NCI-H460 (cell line): ENCODE measurements around the gene COPS7A. TPM values are rescaled to one million over a fixed set of nuclear protein-coding genes. Genes with fewer than 3 reads are reported as not detected.

Source experiments
- DNase-seq: peaks from one replicate; pipeline ENCODE4 v3.0.0-alpha.2; 2016; ENCODE audit warnings: low read depth; ENCODE audit errors: extremely low read depth
- polyA plus RNA-seq: library from polyadenylated mRNA; depleted of rRNA; stranded (reverse); fragments of >200 nt; gene quantifications from 2 replicates; pipeline ENCODE4 v1.2.3, GENCODE V29; 2014; cell fraction: nucleus; rRNA removed
- total RNA-seq: library from RNA; depleted of rRNA; stranded (reverse); fragments of >200 nt; shearing (Covaris generic); gene quantifications from 2 replicates; pipeline ENCODE4 v1.2.3, GENCODE V29; 2014; rRNA removed

The COPS7A gene, protein sequence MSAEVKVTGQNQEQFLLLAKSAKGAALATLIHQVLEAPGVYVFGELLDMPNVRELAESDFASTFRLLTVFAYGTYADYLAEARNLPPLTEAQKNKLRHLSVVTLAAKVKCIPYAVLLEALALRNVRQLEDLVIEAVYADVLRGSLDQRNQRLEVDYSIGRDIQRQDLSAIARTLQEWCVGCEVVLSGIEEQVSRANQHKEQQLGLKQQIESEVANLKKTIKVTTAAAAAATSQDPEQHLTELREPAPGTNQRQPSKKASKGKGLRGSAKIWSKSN
- 75.2 and 77.1 TPM in 2 replicates for total RNA-seq
- polyA plus RNA-seq: 68.0 and 76.1 TPM in 2 replicates

DNA sequence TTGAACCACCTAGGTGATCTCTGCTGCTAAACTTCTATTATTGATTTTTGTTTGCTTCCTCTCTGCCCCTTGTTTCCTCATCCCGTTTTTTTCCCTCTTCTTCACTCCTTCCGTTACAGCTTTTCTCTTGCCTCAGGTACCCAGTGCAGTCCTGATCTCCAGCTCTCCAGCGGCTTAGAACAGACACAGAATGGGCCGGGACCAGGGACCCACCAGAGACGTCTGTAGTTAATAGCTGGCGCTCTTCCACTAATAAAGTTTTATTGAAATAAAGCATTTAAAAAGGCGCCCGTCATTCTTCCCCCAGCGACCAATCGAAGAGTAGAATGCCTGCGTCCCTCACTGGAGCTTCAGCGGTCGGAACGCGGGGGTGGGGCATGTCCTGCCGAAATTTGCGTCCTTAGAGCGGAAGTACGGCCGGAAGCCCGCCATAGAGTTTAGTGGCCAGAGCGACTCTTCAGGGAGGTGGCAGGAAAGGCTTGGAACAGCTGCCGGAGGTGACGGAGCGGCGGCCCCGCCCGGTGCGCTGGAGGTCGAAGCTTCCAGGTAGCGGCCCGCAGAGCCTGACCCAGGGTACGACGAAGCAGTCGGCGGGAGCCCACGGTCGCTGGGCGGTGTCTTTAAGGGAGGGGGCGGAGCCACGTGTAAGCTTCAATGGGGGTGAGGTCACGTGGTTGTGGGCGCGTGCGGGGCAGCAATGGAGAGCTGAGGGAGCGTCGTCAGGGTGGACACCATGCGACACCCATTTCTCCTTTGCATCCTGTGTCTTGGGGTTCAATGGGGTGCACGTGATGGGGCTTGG lies at the start of gene COPS7A:
TSS of gene COPS7A (plus strand) at position 440 of the 802 bp plus-strand sequence. CDS start 611 bp downstream, outside the sequence.
- peak; percentile 92 for DNase-seq

DNA sequence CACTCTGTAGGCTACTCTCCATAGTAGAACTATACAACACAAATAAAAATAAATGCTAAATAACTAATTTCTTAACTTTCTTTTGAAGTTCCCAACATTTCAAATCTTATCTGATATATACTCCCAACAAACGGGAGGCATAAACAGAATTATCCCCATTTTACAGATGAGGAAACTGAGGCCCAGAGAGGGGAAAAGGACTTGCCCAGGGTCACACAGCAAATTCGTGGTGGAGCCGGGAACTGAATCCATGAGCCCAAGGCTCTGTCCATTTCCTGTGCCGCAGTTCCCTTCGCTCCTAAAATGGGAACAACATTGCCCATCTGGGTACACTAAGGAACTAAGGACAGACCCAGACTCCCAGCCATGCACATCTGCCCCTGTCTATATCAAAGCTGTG lies 46.9 kb upstream of the COPS7A start:
- no peak for DNase-seq

DNA sequence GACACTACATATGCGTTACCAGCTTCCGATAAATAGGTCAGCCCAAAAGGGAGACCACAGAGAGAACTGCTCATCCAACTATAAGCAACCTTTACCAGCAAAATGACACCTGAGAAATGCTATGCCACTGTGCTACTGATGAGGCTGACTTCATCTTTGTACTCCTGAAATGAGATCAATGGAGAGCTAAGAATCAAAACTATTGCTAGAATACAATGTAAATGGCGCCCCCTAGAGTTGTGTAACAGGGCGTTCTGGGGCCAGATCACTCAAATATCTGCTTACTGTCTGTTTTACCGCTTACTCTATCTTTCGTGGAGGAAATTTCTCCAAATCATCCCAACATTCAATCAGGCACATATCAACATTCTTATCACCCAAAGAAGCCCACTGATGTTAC lies 39.2 kb upstream of the COPS7A start:
- DNase-seq: peak; percentile 20

DNA sequence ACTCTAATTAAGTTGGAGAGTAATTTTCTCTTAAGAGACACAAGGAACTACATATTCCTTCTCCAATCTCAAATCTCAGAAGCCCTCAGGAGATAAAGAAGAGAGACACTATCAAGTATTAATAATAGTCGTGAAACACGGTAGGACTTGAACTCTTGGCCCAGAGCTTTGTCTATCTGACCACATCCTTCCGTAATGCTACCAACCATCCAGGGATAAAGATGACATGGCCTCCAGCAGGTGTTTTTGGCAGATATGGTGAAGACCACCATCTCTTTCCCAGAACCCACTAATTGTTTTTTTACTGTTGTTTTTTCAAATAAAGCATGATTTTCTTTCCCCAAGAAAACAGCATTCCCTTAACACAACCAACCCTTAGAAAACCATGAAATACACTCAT lies 38.0 kb upstream of the COPS7A start:
- no peak for DNase-seq

DNA sequence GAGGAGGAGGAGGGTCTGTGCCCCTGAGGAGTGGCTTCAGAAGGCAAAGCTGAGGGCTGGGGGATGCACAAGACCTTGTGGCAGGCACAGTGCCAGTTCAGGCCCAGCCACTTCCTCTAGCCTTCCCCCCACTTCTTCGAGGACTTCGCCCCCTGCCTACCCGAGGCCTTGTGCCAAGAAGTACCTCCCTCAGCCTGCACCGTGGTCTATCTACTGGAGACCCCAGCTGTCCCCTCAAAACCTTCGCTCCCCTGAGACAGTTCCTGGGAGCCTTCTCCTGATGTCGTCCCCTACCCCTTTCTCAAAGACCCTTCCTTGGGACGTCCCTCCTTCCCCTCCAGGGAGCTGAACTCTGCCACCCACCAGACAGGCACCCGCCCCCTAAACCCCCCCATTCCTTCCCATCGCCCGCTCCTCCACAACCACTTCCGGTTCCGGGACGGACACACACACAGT lies 35.3 kb upstream of the COPS7A start:
- no peak for DNase-seq

DNA sequence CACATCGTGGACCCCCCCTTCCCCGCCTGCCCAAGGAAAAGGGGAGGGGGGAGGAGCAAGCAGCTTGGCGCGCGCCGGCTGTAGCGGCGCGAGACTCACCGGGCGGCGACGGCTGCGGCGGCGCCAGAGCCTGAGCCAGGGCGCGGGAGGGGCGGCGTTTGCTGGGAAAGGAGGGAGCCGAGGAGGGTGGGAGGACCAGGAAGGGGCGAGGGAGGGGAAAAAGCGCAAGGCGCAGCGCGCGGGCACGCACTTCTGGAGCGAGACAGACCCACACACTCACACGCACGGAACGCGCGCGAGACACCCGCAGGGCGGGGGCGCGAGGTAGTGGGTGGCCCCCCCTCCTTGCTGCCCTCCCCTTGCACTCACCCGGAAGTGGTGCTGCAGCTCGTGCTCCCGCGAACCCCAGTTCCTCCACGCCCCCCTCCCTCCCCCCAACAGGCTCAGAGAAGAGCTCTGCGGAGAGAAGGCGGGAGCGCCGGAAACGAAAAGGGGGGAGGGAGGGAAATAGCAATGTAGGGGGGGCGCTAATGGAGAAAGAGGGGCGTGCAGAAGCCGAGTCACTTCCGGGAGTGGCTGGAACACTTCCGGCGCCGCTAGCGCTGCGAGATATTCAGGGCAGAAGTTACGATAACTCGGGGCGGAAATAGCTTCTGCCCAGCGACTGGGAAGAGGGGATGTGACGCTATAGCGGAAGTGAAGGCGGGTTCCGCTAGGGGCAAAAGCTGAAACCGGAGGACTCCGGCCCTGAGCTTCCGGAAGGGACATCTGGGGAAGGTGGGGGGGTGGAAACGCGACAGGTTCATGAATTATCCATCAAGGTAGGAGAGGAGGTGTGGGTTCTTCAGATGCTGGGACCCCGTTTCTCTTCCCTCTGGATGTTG lies 34.6 kb upstream of the COPS7A start, which contains the start of gene ZNF384:
TSS of gene ZNF384 (minus strand) at position 377 of the 884 bp plus-strand sequence. CDS start 9,855 bp downstream, outside the sequence.
- peak; percentile 96 for DNase-seq

DNA sequence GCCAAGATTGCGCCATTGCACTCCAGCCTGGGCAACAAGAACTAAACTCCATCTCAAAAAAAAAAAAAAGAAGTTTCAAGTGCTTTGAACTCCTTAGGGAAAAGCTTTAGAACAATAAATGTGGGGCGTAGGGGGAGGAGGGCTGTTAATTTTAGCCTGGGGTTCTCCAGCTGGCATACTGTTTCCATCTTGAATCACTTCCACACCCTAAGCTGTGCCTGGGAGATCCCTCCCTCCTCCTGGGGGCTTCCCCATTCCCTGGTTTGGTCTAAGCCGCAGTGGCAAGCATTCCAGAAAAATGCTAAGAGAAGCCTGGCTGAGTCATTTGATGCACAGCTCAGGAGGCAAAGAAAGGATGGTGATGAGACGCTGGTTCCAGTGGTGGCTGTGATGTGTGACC lies 32.4 kb upstream of the COPS7A start:
- DNase-seq: no peak

DNA sequence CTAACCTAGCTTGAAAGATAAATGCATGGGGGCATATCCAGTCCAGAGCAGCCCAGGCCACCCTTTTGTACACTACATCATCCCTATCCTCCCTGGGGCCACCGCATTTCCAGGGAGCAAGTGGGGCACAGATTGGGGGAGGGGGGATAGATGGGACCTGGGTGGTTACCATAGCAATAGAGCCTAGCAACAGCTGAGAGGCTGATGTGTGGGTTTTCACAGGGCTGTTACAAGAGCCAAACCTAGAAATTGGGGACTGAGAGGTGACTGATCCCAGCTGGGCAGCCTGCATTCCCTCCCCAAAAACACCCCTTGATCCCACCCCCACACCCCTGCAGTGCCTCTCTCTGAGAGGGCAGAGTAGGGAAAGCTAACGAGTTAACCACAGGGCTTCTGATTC lies 31.0 kb upstream of the COPS7A start:
- DNase-seq: no peak

DNA sequence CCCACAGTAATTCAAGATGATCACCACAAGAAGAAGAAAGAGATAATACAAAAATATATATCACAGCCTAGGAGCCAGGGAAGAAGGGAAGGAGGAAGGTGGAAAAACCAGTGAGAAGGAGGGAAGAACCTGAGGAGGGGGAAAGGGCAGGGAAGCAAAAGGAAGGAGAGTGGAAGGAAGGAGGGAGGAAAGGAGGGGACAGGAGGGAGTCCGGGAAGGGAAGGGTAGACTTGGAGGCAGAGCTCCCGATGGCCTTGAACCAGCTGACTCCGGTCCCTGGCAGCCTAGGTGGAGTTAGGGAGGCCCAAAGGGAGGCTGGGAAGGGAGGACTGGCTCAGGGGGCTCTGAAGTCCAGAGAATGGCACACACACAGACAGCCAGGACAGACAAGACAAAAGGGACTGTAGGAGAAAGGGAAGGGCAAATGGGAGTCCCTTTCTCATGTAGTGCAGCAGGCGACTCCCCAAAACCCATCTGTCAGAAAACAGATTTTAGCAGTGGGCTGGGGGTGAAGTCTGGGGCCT lies 30.0 kb upstream of the COPS7A start:
- DNase-seq: no peak

DNA sequence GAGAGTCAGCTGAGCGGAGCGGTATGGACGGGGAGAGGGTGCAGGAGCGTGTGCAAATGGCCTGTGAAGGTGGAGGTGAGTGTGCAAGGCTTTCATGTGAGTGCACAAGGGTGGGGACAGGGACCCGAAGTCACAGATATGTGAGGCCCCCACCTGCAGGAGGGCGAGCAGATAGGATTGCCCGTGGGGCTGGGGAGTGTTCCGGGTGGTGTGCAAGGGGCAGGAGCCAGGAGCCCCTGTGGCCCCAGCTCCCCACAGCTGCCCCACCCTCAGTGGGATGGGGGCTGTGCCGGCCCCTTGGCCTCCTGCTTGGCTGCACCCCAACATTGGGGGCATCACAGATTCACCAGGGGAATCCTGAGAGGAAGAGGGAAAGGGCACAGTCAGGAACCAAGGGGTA lies 29.1 kb upstream of the COPS7A start:
- no peak for DNase-seq

DNA sequence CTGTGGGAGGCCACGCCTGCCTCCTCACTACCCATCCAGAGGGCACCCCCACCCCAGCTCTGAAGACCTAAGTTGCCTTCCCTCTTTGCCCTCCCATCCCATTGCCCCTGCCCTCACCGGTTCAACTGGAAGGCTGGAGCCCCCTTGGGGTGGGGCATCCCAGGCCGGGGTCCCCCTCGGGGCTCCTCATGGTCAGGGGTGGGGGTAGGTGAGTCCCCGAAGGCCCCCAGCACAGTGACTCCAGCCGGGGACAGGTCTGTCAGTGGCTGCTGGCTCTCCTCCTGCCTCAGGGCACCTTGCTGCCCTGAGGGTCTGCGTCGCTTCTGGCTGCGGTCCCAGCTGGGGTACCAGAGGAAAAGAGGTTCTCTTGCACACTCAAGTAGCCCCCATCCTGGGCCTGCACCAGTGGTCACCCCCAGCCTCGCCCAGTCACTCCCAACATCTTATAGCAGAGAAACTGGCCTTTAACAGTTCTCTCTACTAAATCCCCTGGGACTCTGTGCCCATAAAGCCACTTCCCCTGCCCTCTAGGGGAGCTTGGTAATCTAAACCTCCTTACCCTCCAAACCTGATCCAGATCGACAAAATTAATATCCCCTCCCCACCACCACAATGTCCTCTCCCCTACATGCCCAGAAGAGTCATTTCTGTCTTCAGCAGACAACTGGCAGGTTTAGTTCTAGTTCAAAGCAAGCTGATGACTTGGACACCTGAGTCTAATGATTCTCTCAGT lies 28.4 kb upstream of the COPS7A start:
- no peak for DNase-seq

DNA sequence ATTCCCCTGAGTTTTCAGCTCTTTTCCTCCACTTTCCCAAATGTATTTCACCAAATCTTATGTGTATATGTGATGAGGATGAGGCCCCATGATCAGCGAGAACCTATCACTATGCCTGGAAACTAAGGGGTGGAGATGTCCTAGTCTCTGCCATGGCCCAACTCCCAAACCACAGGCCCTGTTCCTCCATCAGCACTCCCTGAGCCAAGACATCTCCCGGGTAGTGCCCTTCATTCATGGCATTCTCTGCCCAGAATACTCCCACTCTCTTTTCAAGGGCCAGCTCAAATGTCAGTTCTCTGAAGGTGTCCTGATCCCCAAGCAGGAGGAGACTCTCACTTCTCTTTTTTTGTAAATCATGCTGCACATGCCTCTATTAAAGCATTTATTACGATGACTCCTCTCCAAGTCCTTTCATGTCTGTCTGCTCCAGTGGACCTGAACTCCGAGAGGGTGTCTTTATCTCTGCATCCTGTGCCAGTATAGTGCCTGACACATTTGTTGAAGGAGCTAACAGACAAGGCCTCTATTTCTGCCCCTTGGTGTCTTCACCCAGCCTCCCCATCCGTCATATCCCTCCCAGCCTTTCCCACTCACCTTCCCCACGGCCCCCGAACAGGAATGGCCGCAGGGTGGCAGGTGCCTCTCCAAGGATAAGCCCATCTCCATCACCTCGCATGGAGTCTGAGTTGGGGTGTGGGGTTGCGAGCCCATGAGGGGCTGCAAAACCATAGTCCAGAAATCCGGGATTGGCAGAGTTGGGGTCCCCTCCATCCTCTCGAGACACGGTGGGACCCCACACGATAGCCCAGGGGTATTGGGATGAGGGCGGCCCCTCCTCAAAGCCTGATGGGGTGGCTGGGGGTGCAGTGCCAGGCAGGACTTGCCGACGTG lies 26.9 kb upstream of the COPS7A start:
- DNase-seq: no peak

DNA sequence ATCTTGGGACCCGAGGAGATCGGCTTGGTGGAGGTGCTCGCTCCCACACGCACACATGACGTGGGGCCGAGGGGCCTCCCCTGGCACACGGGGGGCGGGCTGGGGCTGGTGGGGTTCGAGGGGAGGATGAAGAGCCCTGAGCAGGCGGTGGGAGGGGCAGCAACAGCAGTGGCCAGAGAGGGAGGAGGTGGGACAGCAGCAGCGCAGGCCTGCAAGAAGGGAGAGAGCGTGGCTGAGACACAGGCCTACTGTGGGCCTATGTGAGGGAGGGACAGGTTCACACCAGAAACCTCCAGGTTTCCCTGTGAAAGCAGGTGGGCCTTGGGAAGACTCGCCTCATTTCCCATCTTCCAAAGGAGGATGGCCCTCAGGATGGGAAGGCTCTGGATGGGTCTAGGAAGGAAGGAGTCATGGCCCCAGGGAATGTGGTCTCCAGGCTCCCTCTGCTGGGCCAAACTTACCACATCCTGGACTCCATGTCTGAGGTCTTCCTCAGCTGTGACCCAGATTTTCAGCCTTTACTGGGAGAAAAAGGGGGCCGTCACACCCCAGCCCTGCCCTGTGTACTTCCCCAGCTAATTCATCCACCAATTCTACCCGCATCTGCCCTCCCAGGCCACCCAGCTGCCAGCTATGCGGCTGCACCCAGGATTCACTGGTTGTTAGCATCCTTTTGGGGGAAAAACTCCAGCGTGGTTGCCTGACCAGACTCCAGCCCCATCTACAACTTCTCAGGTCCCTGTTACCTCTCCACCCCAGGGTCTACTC lies 26.1 kb upstream of the COPS7A start:
- DNase-seq: peak; percentile 52

DNA sequence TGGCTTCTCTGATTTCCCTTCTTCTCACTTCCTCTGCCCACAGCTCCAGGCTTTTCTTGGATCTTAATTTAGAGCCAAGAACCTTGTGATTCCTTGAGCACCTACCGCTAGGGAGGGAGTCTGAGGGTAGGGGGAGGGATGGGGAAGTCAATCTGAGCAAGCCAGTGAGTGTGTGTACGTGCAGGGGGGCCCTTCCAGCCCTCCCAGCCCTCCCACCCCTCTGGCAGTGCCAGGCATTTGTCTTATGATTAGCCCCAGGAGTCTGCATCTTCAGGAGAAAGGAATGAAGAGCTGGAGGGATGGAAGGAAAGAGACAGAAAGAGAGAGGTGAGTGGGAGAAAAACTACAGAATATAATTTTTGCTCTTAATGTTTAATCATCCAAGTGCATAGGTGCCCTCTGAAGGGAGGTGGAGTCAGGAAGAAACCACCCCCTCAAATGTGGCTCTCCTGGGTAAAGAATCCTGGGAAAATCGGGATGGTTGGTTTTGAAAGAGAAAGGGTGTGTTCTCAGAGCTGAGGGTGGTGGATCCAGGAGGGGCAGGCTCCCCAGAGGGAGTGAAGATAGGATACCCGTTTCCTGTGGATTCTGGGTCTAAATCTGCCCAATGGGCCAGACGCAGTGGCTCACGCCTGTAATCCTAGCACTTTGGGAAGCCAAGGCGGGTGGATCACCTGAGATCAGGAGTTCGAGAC lies 25.3 kb upstream of the COPS7A start:
- no peak for DNase-seq

DNA sequence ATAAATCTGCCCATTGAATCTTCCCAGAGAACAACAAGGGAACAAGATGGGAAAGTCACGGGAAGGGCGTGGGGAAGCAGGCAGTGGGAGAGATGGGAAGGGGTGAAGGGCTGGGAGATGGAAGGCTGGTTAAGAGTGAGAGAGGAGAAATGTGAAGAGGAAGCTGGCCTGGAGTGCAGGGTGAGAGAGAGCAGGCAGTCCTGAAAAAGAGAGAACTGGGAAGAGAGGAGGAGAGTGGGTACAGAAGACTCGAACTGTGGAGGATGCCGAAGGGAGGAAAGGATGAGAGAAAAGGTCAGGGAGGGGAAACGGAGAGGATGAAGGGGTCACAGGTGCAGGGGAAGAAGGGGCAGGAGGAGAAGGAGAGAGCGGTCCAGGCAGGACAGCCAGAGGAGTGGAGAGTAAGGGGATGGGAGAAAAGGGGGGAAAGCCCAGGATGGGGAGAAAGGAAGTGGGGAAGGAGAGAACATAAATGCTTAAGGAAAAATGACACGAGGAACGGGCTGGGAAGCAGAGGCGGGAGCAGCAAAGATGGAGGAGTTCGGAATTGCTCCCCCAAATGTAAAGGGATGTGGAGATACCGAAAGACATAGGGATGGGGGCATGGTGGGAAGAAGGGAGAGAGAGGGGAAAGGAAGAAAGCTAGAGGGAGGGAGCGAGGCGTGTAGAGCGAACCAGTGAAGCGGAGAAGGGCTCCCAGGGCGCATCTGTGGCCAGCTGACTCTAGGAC lies 24.4 kb upstream of the COPS7A start:
- DNase-seq: no peak

DNA sequence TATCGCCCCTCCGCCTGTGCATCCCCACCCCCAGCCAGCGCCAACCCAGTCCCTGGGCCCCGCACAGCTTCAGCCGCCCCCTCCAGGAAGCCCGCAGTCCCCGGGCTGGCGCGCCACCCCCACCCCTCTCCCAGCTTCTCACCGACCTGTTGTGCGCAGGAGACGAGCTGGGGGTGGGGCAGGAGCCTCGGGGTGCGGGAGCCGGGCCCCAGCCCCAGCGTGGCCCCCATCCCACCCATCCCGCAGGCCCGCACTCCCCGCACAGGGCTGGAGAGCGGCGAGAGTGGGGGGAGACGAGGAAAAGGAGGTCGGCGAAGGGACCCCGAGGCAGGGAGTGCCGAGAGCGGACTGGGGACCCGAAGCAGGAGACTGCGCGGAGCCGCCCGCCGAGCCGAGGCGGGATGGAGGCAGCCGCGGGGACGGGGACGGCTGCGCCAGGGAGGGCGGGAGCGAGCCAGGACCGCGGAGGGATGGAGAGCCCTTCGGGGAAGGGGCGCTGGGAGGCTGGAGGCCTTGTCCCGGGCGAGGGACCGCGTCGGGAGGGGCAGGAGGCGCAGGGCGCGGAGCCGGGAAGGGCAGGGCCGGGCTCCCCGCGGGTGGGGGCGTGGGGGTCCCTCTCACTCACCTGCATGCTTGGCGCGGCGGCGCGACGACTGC lies 23.7 kb upstream of the COPS7A start:
- no peak for DNase-seq
